8988T (cell line): ENCODE measurements around the gene STK11.
"Not testable (repeated sequence)": the region's sequence is repeated elsewhere in the genome, so short reads cannot be mapped to it uniquely, and the experiment has no call there.

Experiments used
- DNase-seq: peaks from one replicate; pipeline ENCODE4 v3.0.0; 2011

The STK11 gene

DNA sequence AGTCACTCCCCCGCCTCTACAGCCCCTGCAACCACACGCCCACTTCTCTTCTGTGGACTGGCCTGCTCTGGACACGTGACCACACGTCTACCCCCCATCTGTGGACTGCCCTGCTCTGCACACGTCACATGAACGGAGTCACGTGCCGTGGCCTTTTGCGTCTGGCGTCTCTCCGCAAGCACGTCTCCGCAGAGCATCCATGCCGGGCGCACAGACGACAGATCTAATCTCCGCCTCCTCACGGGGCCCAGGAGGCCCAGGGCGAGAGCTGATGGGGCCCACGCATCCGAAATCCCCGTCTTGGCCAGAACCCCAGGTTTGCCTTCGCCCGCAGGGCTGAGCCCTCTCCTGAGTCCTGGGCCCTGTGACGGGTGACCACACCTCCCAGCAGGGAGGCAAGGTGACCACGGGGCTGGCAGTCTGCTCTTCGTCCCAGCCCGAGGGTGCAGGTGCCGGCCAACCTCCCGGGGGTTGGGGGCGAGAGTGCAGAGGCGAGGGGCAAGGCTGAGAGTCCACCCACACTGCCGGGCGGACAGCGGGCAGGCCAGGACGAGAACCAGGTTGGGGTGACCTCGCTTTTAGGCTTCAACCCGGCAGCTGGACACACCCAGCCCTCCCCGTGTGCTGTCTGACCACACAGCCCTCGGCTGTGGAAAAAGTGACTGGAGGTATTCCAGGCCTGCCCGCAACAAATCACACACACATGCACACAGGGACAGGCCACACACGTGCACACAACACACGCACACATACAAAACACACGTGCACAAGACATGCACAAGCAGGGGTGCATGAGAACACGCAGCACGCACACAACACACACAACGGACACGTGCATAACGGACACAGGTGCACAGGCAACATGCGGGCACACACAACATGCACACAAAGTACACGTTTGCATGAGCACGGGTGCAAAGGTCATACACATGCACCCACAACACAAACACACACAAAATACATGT lies 35.4 kb upstream of the STK11 start:
- DNase-seq, result peak; percentile 38

GRCh38 chr19:1170938-1171754 lies 34.4 kb upstream of the STK11 start:
- DNase-seq, result no peak

DNA sequence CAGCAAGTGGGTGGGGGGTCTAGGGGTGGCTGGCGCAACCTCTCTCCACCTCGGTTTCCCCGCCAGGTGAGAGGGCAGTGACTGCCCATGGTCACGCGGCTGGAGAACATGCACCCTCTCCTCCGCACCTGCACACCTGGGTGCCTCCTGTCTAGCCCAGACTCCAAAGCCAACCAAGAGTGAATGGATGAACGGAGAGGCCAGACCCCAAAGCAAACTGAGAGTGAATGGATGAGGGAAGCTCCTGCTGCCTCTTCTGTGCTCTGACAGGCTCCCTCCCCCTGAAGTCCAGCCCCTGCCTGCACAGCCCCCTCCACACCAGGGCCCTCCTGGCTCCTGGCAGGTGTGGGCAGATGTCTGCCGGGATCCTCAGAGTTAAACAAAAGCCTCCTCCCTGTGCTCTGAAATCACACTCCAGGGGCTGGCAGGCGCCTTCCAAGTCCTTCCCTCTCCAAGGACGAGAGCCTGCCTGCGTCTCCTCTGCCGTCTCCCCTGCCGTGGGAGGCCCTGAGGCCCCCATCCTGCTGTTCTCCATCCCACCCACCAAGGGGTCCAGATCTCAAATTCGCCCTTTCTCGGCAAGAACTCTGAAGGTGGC lies 33.7 kb upstream of the STK11 start:
- peak; percentile 33 for DNase-seq

DNA sequence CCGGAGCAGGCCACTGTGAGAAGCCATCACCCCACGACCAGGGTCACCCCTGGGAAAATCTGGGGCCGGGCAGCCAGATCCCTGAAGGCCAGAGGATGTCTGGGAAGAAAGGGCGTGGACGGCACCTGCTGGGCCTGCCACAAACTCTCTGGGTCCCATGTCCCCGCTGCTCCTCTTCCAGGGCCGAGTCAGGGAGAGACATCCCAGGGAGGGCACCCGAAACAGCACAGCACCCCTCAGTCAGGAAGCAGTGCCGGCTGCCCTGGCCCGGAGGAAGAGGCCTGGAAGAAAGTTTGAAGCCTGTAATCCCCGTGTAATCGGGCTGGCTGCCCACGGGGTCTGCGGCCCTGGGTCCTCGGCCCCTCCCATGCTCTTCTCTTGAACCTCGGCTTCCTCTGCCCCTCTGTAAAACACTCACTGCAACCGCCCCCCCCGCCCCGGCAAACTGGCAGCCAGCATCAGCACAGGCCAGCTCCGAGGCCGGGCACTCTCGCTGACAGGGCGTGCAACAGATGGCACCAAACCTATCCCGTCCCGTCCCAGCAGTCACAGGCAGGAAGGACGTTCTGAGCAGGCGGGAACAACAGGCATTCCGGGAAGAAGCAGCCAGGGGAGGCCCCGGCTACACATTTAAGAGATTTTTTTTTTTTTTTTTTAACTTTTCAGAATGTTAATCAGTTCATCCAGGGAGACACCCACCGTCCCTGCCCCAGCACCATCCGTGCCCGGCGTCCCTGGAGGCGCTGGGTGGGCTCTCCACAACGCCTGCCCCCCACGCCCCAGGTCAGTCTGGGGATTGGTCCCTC lies 33.0 kb upstream of the STK11 start:
- DNase-seq, result peak; percentile 59

DNA sequence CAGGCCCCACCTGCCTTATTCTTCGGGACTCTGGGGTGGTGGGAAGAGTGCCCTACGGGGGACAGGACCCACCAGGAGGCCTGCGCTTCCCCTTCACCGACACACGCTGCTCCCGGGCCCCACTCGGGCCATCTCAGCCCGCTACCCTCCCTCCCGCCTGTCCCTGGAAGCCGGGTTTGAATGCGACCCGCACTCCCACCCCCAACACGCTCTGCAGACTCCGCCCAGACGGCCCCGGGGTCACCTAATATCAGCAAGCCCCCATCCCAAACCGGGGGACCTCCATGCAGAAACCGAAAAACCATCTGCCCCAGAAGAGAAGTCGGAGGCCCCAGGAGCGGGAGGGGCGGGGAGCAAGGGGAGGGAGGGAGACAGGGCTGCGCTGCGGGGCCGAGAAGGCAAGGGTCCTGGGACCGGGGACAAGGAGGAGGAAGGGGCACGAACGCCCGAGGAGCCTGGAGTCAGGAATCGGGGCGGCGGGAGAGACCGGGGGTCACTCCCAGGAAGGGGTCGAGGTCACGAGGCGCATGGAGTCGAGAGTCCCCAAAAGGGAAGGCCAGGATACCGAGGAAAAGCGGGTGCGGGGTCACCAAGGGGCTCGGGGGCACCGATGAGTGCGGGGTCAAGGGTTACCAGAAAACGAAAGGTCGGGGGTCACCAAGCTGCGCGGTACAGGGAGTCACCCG lies 32.3 kb upstream of the STK11 start:
- peak; percentile 36 for DNase-seq

DNA sequence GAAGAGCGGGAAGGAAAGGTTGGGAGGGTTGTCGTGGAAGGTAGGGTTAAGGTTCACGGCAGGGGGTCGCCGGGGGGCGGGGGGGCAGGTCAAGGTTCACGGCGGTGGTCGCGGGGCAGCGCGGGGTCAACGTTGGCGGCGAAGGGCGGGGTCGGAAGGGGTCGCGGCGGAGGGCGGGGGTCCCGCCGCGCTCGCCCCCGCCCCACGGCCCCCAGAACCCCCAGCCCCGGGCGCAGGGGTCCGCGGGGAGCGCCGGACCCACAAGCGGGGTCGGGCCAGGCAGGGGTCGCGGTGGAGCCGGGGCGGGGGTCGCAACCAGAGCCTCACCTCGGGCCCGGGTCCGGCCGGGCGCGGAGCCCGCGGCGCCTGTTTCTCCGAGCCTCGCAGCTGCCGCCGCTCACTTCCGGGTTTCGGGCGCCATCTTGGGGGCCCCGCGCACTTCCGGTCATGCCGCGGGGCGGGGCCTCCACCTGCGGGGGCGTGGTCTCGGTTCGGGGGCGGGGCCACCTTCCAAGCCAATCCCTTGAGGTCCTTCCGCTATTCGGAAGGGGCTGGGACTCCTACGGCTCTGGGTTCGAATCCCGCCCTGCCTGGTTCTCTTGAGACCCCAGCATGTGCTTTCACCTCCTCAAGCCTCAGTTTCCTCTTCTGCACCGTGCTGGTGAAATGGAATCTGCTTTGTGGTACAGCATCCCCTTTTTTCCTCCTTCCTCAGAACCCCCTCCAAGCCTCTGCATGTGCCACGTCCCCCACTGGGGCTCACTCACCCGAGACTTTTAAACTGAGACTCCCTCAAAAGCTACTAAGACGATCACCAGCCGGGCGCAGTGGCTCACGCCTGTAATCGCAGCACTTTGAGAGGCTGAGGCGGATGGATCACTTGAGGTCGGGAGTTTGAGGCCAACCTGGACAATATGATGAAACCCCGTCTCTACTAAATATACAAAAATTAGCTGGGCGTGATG lies 31.5 kb upstream of the STK11 start, which contains the start of gene SBNO2:
Gene SBNO2 (minus strand): TSS at position 424 of the 965 bp plus-strand sequence. CDS start 19,992 bp downstream, outside the sequence.
- peak; percentile 94 for DNase-seq

DNA sequence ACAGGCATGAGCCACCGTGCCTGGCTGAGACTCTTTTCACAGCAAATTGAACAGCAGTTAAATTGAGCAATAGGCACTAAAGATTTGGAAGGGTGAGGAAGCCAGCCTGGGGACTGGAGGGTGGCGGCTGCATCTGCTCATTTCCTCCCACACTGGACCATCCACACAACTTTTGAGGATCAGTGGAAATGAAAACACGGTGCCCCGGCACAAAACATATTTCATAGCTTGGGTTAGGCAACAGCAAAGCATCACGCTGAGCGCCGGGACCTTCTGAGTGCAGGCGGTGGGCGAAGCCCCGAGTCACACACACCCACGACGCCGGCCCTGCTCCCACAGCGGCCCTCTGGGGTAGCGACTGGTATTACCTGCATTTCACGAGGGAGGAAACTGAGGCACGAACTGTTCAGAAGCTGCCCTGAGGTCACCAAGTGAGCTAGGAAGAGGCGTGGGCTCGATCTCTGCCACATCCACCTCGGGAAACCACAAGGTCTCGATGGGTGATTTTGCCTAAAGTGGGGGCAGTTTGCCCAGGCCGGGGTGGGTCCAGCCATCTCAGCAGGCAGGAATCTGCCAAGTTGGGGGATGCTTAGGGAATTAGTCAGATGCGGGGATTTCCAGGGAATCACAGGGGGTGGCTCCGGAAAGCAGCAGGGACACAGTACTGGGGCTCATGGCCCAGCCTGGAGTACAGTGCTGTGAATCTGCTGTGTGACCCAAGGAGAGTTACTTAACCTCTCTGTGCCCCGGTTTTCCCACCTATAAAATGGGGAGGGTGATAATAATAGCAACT lies 28.1 kb upstream of the STK11 start:
- DNase-seq, result peak; percentile 90

DNA sequence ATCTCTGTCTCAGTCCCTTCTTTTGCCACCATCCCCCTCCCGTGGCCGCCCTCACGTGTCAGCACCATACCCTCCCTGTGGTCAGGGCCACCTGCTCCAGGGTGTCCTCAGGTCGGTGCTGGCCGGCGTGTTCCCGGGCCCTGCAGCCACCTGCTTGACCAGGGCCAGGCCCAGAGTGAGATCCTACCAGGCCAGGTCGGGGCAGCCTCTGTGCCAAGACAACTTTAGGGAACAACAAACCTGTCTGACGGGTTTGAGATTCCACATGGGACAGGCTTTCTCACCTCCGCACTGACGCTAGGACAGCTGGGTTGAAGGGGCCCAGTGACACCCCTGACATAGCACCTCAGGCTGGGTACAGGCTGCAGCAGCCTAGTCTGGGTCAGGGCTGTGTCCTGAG lies 24.0 kb upstream of the STK11 start:
- no peak for DNase-seq

- no peak for DNase-seq
Measured at GRCh38 chr19:1182068-1182467, 23.5 kb upstream of the STK11 start.

- DNase-seq, result no peak
Measured at GRCh38 chr19:1182727-1183126, 22.9 kb upstream of the STK11 start.

- DNase-seq, result peak; percentile 72
Measured at GRCh38 chr19:1183543-1184172, 21.9 kb upstream of the STK11 start.

DNA sequence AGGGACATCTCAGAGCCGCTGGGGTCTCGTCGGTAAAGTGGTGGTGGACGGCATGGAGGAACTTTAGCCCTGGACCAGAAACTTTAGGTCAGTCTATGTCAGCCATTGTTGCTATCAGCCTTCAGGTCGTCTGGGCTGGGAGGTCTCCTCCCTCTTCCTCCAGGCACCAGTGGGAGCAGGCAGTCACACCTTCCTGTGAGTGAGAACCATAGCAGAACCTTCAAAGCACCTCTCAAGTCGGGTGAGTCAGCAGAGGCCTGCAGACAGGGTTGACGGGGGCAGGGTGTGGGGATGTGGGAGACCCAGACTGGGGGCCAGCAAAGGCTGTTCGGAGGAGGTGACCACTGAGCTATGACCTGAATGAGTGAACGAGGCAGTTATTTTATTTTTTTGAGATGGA lies 16.2 kb upstream of the STK11 start:
- no peak for DNase-seq

- DNase-seq, result no peak
Measured at GRCh38 chr19:1199531-1199930, 6.0 kb upstream of the STK11 start.

- DNase-seq, result not testable (repeated sequence)
Measured at GRCh38 chr19:1200614-1201013, 5.0 kb upstream of the STK11 start.

DNA sequence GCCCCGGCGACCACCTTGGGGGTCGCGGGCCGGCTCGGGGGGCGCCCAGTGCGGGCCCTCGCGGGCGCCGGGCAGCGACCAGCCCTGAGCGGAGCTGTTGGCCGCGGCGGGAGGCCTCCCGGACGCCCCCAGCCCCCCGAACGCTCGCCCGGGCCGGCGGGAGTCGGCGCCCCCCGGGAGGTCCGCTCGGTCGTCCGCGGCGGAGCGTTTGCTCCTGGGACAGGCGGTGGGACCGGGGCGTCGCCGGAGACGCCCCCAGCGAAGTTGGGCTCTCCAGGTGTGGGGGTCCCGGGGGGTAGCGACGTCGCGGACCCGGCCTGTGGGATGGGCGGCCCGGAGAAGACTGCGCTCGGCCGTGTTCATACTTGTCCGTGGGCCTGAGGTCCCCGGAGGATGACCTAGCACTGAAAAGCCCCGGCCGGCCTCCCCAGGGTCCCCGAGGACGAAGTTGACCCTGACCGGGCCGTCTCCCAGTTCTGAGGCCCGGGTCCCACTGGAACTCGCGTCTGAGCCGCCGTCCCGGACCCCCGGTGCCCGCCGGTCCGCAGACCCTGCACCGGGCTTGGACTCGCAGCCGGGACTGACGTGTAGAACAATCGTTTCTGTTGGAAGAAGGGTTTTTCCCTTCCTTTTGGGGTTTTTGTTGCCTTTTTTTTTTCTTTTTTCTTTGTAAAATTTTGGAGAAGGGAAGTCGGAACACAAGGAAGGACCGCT lies 729 bp downstream of the STK11 start:
- DNase-seq, result no peak

DNA sequence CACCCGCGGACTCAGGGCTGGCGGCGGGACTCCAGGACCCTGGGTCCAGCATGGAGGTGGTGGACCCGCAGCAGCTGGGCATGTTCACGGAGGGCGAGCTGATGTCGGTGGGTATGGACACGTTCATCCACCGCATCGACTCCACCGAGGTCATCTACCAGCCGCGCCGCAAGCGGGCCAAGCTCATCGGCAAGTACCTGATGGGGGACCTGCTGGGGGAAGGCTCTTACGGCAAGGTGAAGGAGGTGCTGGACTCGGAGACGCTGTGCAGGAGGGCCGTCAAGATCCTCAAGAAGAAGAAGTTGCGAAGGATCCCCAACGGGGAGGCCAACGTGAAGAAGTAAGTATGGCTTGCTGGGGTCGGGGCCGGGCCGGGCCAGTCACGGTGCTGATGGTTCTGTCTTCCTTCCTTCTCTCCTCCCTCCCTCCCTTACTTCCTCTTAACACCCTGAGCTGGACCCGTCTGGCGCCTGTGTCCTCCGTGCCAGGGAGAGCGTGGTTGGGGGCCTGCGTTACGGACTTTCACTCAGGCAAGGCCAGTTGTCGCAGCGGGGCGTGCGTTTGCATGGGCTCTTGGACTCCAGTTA lies 1.4 kb downstream of the STK11 start:
- DNase-seq, result no peak

DNA sequence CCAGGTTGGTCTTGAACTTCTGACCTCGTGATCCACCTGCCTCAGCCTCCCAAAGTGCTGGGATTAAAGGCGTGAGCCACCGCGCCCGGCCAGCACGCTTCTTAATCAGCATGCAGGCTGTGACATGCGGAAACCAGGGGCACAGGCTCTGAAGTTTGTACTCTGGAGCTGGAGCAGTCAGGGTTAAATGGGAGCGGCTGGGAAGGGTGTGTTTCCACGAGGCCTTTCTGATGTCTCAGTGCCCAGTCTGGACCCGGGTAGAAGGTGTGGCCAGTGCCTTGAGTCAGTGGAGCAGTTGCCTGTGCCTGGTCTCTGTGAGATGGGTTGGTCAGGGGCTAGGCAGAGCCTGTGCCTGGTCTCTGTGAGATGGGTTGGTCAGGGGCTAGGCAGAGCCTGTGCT lies 3.3 kb downstream of the STK11 start:
- DNase-seq, result not testable (repeated sequence)

DNA sequence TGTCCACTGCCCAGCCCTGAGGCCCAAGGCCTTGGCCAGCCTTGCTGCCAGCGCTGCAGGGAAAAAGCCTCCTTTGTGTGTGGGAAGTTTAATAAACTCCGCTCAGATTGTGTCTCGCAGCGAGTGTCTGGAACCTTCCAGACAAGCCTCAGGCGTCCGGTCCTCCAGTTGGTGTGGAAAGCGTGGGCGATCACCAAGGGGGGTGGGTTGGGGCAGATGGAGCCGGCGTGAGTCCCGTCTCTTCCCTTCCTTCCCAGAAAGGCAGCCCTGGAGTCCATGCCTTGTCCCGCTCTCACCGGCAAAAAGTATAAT lies 4.6 kb downstream of the STK11 start:
- DNase-seq, result no peak
